H1 (cell line): Measurements from ENCODE around the gene ZNF432. TPM values are rescaled to one million over a fixed set of nuclear protein-coding genes. Genes with fewer than 3 reads are reported as not detected.

Experiments used
- BCL11A ChIP-seq, 2 experiments: IDR thresholded peaks; one replicate each; pipeline ENCODE4 v1.6.1; 2011; ENCODE audit warnings: low read depth in 2 of 2, low read length in 2 of 2, mild to moderate bottlenecking in 2 of 2
- SAP30 ChIP-seq: fragments of 300-600 bp; sonication (generic); IDR thresholded peaks from 2 replicates; pipeline ENCODE4 v1.7.1; 2012; ENCODE audit warnings: low read length, moderate library complexity, mild to moderate bottlenecking, inconsistent platforms; ENCODE audit not compliant: insufficient read depth, insufficient replicate concordance
- polyA plus RNA-seq, 7 experiments: library from polyadenylated mRNA; depleted of rRNA in 3 of 7; stranded (reverse) in 5 of 7; unstranded in 2 of 7; fragments of >200 nt in 5 of 7; fragments of 200-250 nt in 2 of 7; gene quantifications; 1 replicate in 5 of 7; 2 replicates in 1 of 7; 4 replicates in 1 of 7; pipeline versions ENCODE4 v1.2.1 to v1.2.3, GENCODE V29; 2011 to 2013; ENCODE audit warnings: missing spikeins in 2 of 7, mixed read lengths in 2 of 7
- total RNA-seq: library from RNA; stranded (reverse); fragmentation: NEBNext Ultra II Directional; extraction: Animal tissue kit (Norgen Biotek cat#: 25700); gene quantifications from 2 replicates; pipeline ENCODE4 v1.2.1, GENCODE V29; 2021
- TF ChIP-seq, protein P1 (sequence below): IDR thresholded peaks from 2 replicates; pipeline ENCODE4 v1.6.1; 2012; ENCODE audit warnings: low read length, inconsistent platforms

Gene ZNF432
- total and polyA plus RNA-seq, 2 of the 8 experiments (the other 6 are each of a cell fraction or from before 2014, with no cell fraction given): 2.0 to 8.3 TPM

DNA sequence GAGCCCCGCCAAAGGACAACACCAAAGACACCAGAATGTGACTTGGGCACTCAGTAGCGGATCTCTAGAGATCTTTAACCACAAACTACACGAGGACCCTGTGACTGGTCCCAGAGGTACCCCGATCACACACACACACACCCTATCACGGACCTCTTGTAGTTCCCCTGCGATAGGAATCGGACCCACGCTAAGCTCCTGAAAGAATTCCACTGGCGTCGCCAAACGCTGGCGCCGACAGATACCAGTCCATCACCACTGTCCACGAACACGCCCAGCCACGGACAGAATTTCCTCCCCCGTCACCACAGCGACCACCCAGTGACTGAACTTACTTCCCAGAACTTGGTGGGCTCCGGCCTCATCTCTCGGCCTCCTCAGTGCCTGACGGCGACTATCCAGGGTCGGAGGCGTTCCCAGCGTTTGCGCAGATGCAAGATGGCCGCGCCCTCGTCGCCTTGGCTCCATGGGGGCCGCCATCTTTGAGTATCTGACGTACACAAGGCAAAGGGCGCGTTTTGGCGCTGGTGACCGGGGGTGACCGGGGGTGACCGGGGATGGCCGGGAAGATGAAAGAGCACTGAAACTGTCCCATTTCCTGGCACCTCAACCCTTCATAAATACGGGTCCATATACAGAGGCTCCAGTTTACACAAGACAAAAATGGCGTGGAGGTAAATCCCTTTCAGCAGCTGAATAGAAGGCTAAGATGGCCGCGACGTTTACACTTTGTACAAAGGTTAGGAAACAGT, 40.7 kb downstream of the ZNF432 start, which contains the start of gene ZNF615 (continued):
- TF ChIP-seq, protein P1, sequence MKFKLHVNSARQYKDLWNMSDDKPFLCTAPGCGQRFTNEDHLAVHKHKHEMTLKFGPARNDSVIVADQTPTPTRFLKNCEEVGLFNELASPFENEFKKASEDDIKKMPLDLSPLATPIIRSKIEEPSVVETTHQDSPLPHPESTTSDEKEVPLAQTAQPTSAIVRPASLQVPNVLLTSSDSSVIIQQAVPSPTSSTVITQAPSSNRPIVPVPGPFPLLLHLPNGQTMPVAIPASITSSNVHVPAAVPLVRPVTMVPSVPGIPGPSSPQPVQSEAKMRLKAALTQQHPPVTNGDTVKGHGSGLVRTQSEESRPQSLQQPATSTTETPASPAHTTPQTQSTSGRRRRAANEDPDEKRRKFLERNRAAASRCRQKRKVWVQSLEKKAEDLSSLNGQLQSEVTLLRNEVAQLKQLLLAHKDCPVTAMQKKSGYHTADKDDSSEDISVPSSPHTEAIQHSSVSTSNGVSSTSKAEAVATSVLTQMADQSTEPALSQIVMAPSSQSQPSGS: no peak
- TF ChIP-seq BCL11A (IDR thresholded peaks at IDR 0.05; ENCODE audit: low read depth in 2 of 2, low read length in 2 of 2): no peak
- TF ChIP-seq SAP30: peak; percentile 83
